Vagina (tissue), 2 donors: ENCODE measurements around the gene HJV.
"Not testable (repeated sequence)": the region's sequence is repeated elsewhere in the genome, so short reads cannot be mapped to it uniquely, and the experiment has no call there.

Experiments used
- POLR2A ChIP-seq, 2 donors: fragments of 450-650 bp; IDR thresholded peaks; one replicate each; pipeline ENCODE4 v1.6.1; 2017; ENCODE audit warnings: antibody characterized with exemption in 2 of 2, mild to moderate bottlenecking in 2 of 2, moderate library complexity in 2 of 2
- POLR2AphosphoS5 ChIP-seq, 2 donors: sonication (generic); formaldehyde crosslinking; IDR thresholded peaks; one replicate each; pipeline ENCODE4 v1.9.0; 2017; ENCODE audit warnings: antibody characterized with exemption in 2 of 2, mild to moderate bottlenecking in 2 of 2, low read depth in 1 of 2; ENCODE audit not compliant: insufficient read depth in 1 of 2
- TF ChIP-seq, protein P1 (sequence below), 3 experiments: fragments of 450-650 bp in 2 of 3; fragments of 200-600 bp in 1 of 3; sonication (generic) in 1 of 3; IDR thresholded peaks; one replicate each; pipeline ENCODE4 v1.5.1; 2017 to 2019; ENCODE audit warnings: antibody characterized with exemption in 3 of 3, mild to moderate bottlenecking in 2 of 3, moderate library complexity in 2 of 3

DNA sequence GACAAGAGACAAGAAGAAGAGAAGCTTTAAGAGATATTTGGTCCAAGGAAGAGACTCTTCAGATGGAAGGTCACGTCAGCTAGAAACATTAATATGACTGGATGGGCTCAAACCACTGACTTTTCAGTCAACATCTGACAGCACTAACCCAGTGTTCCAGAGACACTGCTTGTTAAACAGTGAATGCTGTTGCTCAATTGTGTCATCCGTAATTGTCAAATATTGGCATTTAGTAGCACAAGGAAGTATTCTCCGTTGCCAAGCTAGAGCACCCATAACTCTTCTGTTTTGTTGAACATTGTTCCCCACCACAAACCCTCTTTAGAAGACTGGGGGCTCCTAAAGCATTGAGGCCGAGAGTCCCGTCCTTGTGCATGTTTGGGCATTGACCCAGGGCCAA is 37.6 kb upstream of the HJV start:
- TF ChIP-seq POLR2A (IDR thresholded peaks at IDR 0.05); POLR2AphosphoS5 (IDR thresholded peaks at IDR 0.05; ENCODE audit: insufficient read depth in 1 of 2, low read depth in 1 of 2): not testable (repeated sequence)
- TF ChIP-seq, protein P1, sequence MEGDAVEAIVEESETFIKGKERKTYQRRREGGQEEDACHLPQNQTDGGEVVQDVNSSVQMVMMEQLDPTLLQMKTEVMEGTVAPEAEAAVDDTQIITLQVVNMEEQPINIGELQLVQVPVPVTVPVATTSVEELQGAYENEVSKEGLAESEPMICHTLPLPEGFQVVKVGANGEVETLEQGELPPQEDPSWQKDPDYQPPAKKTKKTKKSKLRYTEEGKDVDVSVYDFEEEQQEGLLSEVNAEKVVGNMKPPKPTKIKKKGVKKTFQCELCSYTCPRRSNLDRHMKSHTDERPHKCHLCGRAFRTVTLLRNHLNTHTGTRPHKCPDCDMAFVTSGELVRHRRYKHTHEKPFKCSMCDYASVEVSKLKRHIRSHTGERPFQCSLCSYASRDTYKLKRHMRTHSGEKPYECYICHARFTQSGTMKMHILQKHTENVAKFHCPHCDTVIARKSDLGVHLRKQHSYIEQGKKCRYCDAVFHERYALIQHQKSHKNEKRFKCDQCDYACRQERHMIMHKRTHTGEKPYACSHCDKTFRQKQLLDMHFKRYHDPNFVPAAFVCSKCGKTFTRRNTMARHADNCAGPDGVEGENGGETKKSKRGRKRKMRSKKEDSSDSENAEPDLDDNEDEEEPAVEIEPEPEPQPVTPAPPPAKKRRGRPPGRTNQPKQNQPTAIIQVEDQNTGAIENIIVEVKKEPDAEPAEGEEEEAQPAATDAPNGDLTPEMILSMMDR (IDR thresholded peaks at IDR 0.05): not testable (repeated sequence)
